ENCODE data around the gene SELENOT.
"Not testable (repeated sequence)": the region's sequence is repeated elsewhere in the genome, so short reads cannot be mapped to it uniquely, and the experiment has no call there.

SELENOT gene, protein sequence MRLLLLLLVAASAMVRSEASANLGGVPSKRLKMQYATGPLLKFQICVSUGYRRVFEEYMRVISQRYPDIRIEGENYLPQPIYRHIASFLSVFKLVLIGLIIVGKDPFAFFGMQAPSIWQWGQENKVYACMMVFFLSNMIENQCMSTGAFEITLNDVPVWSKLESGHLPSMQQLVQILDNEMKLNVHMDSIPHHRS

DNA sequence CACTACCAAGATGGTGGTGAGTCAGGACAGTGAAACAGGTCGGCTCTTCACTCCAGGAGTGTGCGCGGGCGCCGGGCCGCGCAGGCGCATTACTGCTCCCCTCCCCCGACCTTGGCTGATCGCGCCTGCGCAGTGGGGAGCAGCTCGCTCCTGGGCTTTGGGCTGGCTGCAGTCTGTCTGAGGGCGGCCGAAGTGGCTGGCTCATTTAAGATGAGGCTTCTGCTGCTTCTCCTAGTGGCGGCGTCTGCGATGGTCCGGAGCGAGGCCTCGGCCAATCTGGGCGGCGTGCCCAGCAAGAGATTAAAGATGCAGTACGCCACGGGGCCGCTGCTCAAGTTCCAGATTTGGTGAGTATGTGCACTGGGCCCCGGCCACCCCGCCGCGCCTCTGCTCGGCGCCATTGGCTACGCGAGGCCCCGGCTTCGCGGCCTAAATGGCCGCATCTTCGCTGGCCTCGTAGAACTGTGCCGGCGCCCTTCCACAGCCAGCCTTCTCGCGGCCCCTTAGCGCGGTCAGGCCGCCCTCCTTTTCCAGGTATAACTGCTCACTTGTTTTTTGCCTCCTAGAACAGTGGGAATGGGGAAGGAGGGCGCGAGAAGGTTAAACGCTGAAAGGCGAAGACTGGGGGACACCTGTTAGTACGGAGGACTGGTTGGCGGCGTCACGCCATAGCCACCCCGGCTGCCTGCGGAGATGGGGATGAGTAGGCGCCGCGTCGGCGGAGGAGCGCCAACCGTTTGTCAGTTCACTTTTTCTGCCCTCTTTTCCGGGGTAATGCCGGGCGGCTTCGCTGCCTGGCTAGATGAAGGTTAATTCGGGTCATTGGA, at the start of gene SELENOT:
SELENOT (plus strand) TSS at position 169 of the 827 bp plus-strand sequence; CDS start at position 211, 42 bp downstream.
- in situ Hi-C loops (cut with MboI; ENCODE audit: low sequenced_read_pairs) = no loop called here

DNA sequence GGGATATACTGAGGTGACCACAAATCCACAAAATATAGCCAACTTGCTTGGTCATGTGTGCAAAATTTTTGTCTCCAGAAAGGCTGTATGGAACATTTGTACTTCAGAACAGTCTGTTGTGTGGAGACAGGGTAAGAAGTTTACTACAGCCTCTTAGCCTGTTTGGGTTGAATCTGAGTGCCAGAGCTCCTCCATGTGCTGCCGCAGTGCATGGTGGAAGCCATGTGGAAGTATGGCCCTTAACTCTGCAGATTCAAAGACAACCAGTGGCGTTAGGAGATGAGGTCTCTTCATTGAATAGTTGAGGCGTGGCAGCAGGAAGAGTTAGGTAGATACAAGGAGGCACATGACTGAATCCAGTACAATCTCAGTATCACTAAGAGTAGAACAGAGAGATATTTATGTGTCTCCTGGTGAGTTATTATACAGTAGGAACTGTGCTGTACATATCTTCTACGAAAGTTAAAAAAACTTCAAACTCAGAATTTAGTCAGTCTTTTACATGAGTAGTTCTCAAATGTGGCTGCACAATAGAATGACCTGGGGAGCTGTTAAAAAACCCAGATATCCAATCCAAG, 47.2 kb upstream of the SELENOT start:
- in situ Hi-C loops (cut with MboI; ENCODE audit: low sequenced_read_pairs) = no loop called here

DNA sequence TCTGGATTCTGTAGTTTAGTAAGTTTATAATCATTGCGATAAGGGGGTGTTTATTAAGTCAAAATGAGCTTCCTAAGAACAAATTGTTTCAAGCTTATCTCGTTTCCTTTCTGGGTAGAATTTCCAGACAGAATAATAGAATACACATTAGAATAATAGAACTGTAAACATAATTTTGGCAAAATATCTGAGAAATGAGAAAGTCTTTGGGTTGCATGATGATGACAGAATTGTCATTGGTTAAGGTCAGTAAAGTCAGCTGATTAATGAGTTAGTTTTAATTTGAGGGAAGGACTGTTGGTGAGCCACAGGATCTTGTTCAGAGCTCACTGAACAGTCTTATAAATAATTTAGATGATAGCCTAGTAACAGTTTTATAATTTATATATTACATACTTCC, 46.3 kb upstream of the SELENOT start:
- in situ Hi-C loops (cut with MboI; ENCODE audit: low sequenced_read_pairs) = no loop called here

DNA sequence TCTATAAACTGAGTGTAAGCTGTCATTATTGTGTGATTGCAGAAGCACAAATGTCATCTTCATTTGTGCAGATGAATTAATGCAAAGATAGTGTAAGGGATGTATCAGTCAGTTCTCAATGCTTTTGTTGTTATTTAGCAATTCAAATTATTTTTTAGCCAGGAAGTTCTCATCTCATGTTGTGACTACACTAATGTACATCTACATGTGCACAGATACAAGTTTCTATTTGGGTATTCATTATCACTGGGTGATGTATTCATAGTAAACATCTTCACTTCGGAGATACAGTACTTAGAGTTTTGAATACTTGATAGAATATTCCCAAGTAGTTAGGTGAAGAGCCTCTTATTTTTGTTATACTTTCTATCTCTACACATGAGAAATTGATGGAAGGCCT, 45.4 kb upstream of the SELENOT start:
- in situ Hi-C loops (cut with MboI; ENCODE audit: low sequenced_read_pairs) = no loop called here

DNA sequence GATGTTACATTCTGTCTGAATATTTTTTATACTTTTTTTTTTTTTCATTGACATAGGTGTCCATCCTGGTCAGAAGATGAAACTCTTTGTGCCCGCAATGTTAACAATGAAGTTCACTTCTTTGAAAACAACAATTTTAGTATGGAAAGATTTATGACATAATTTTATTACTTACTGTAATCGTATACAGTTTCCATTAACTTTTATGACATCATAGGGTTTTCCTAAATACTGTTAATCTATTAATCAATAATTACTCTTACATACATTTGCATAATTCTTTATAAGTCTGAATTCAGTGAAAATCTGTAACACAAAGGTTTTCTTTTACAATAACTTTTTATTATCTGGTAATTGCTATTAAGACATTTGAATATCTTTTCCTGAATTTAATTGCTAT, 38.9 kb upstream of the SELENOT start:
- in situ Hi-C loops (cut with MboI; ENCODE audit: low sequenced_read_pairs) = no loop called here

DNA sequence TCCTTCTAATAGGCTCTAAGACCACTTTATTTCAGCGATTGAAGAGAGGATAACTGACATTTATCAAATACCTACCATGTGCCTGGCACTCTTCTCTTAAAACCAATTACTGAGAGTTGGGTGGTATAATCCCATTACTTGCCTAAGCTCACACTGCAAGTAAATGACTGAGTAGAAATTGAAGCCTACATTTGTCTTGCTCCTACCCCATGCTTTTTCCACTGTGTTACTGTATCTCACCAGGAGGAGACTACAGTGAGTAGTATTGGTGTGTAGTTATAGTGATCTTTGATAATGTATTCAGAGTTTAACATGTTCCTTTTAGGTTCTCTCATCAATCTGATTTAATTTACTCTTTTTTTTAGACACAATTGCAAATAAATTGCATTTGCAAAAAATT, 35.8 kb upstream of the SELENOT start:
- in situ Hi-C loops (cut with MboI; ENCODE audit: low sequenced_read_pairs) = no loop called here

DNA sequence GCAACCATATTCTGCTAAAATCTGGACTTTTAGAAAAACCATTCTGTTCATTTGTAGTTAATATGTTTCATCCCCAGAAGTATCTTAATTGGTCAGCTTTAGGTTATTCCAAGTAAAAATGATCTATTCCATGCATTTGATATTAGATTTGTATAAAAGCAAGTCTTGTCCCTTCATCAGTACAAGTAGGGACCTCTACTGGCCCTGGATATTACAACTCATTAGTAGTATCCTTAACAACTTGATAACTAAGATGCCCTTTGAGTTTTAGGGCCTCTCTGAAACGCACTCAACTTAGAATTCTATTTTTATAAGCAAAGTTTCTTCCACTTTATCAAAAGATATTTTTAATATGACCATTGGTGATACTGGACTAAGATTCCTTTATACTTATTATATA, 25.3 kb upstream of the SELENOT start:
- in situ Hi-C loops (cut with MboI; ENCODE audit: low sequenced_read_pairs) = no loop called here

DNA sequence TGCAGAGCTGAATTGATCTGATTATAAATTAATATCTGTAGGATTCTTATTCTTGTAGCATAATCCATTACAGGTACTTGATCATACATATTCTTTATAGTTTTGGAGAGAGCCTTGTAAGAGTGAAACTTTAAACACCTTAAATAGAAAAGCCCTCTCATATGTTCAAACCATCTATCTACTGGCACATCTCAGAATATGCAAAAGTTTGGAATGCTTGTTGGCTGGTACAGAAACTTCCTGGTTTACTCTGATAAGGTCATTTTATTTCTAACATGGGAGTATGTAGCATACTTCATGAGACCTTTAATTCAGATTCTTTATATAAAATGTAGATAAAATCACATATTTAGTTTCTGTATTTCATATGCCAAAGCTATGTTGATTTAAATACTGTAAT, 21.9 kb upstream of the SELENOT start:
- in situ Hi-C loops (cut with MboI; ENCODE audit: low sequenced_read_pairs) = no loop called here

DNA sequence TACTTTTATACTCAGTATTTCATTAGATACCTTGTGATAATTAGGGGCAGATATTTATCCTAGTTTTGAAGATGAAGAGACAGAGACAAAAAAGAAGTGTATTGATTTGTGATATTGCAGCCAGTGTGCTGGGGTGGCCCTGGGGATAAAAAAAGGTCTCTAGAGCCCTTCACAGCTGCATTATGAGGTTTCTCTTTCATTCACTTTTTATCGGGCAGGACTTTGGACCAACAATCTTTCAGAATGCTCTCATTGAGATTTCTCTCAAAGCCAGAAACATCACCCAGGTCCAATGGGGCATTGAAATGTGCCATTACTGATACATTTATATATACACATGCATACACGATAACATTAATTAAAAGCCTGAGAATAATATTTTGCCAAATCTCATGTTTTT, 20.5 kb upstream of the SELENOT start:
- in situ Hi-C loops (cut with MboI; ENCODE audit: low sequenced_read_pairs) = no loop called here

DNA sequence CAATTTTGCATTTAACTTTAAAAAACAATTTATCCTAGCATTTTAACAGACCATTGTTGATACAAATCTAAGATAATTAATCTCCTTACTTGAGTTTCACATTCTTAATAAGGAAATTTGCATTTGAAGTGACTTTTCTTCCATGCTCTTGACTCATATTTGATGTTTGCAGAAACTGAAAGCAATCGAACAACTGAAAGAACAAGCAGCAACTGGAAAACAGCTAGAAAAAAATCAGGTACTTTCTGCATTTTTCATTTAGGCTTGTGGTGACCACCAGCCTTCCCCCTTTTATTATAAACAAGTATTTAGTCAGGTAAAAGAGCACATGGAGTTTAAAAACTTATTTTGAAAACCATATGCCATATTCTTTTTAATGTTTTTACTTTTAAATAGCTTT, 20.1 kb upstream of the SELENOT start:
- in situ Hi-C loops (cut with MboI; ENCODE audit: low sequenced_read_pairs) = no loop called here

DNA sequence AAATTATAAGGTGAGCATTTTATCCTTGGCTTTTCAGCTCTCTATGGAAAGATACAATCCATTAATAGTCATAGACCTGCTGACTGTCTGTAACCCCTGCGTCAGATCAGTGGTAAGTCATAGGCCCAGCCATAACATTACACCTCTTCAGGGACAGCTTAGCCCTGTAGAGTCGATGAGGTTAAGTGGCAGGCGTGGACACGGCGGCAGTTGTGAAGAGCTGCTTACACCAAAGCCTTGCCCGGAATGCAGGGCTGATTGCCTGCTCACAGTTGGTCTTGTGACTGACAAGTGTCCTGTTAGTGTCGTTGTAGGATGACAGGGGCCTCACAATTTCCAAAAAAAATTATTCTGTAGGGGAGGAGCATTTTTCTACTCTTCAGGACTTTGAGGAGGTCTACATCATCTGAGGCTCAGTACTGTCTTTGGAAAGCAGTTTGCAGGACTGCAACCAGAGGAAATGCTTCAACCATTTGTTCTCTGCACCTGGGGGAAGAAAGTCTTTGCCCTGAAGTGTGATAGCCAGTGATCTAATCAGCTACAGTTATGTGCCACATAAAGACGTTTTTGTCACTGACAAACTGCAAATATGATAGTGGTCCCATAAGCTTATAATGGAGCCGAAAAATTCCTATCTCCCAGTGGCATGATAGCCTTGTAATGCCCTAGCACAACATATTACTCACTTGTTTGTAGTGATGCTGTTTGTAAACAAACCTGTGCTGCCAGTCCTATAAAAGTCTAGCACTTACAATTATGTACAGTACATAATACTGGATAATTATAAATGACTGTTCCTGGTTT, 14.9 kb upstream of the SELENOT start:
- in situ Hi-C loops (cut with MboI; ENCODE audit: low sequenced_read_pairs) = no loop called here

DNA sequence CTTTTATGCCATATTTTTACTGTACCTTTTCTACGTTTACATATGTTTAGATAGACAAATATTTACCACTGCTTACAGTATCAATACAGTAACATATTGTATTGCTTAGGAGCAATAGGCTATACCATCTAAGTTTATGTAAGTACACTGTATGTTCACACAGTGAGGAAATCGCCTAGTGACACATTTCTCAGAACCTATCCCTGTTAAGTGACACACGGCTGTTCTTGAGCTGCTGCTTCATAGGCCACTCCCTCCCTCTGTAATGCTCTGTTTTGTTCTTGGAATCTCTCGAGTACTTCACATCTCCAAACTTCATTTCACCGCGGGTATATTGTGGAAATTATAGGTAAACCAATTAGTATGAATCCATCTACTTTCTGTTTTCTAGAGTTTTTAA, 13.4 kb upstream of the SELENOT start:
- in situ Hi-C loops (cut with MboI; ENCODE audit: low sequenced_read_pairs) = no loop called here

DNA sequence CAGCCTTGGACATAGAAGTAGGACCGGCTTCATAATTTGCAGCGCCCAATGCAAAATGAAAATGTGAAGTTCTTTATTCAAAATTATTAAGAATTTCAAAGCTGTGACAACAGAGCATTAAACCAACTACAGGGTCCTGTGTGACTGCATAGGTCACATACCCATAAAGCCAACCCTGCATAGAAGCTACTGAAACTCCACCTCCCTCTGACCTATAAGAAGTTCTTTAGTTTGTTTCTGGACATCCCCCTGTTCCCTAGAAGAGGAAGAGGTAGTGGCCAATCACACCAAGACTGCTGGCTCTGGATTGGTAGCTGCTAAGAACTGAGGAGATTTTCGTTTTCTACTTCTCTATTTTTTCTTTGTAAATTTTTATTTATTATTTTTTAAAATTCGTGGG, 9.0 kb upstream of the SELENOT start:
- in situ Hi-C loops (cut with MboI; ENCODE audit: low sequenced_read_pairs) = no loop called here

DNA sequence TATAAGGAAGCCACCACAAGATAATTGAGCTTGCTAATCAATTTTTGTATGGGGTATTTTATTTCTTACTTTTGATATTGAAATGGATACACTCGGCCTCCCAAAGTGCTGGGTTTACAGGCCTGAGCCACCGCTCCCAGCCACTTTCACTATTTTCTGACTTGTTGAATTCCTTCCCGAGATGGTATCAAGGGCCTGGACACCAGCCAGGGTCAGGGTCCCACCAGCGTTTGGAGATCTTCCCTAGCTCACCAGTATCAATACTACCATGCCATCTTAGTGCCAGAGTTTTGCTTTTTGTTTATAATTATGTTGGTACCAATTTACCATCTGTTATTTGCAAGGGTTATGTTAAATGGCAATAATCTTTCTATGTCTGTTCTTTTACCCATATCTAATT, 5.5 kb upstream of the SELENOT start:
- in situ Hi-C loops (cut with MboI; ENCODE audit: low sequenced_read_pairs) = no loop called here

DNA sequence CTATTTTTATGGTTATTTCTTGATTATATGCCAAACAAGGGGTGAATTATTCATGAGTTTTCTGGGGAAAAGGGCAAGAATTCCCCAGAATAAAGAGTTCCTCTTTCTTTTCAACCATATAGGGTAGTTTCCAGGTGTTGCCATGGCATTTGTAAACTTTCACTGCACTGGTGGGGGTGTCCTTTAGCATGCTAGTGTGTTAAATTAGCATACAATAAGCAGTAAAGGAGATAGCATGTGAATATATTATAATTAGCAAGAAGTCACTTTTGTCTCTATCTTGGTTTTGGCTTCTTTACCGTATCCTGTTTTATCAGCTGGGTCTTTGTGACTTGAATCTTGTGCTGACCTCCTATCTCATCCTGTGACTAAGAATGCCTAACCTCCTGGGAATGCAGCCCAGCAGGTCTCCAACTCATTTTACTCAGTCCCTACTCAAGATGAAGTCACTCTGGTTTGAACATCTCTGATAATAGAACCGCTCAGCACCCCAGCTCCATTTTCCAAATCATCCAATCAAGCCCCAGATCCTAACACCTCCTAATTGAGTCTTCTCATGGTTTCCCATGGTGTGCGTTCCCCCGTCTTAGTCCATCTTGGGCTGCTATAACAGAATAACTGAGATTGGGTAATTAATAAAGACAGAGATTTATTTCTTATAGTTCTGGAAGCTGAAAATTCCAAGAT, 3.4 kb upstream of the SELENOT start:
- in situ Hi-C loops (cut with MboI; ENCODE audit: low sequenced_read_pairs) = no loop called here

DNA sequence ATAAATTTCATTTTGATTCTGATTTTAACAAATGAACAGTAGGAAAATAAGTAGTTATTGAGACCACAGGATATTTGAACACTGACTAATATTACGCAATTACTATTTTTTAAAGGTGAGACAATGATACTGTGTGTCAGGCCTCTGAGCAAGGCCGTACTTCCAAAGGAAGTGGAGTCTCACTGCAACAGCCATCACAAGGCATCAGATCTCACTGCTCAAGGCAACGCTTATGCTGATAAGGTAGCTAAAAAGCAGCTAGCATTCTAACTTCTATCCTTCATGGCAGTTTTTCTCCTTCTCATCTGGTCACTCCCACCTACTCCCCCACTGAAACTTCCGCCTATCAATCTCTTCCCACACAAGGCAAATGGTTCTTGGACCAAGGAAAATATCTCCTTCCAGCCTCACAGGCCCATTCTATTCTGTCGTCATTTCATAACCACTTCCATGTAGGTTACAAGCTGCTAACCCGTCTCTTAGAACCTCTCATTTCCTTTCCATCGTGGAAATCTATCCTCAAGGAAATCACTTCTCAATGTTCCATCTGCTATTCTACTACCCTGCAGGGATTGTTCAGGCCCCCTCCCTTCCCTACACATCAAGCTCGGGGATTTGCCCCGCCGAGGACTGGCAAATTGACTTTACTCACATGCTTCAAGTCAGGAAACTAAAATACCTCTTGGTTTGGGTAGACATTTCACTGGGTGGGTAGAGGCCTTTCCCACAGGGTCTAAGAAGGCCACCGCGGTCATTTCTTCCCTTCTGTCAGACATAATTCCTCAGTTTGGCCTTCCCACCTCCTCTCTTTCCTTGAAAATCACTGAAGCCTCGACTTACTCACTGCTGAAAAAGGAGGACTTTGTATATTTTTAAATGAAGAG, 2.2 kb upstream of the SELENOT start:
- in situ Hi-C loops (cut with MboI; ENCODE audit: low sequenced_read_pairs) = not testable (repeated sequence)

DNA sequence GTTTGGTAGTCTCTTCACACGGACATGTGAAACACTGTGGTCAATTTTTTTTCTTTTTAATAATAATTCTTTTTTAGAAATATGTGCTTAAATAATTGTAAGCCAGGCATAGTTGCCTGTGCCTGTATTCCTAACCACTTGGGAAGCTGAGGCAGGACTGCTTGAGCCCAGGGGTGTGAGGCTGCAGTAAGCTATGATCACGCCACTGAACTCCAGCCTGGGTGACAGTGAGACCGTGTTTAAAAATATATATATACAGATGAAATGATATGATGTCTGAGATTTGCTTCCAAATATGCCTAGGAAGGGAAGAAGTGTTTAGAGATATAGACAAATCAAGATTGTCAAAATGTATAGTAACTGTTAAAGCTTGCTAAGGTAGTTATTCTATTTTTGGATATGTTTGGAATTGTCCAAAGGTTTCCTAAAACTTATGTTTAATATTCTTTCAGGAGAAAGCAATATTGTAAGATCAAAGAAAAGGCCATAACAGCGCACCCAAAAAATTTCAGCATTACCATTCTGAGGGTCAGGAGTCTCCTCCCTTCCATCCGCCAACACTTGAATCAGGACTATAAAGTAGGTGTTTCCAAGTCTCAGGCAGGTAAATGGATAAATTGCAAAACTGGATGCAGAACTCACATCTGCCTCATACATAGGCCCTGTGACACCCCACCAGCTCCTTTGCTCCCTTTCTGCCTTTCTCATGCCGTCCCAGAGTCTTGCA, 532 bp upstream of the SELENOT start:
- in situ Hi-C loops (cut with MboI; ENCODE audit: low sequenced_read_pairs) = no loop called here

DNA sequence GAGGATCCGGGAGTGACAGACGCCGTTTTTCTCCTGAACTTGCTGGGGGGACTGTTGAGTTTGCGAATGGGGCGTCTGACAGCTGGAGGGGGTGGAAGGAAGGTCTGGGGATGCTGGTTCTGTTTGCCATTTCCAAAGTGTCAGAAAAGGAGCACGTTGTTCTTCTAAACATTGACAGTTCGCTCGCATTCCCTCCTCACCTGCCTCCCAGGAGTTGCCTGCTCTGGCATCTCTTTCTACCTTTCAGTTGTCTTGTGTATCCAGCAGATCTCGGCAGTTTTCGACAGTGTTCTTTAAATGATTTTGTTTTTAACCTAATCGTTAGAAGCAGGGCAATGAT, 829 bp downstream of the SELENOT start:
- in situ Hi-C loops (cut with MboI; ENCODE audit: low sequenced_read_pairs) = no loop called here

DNA sequence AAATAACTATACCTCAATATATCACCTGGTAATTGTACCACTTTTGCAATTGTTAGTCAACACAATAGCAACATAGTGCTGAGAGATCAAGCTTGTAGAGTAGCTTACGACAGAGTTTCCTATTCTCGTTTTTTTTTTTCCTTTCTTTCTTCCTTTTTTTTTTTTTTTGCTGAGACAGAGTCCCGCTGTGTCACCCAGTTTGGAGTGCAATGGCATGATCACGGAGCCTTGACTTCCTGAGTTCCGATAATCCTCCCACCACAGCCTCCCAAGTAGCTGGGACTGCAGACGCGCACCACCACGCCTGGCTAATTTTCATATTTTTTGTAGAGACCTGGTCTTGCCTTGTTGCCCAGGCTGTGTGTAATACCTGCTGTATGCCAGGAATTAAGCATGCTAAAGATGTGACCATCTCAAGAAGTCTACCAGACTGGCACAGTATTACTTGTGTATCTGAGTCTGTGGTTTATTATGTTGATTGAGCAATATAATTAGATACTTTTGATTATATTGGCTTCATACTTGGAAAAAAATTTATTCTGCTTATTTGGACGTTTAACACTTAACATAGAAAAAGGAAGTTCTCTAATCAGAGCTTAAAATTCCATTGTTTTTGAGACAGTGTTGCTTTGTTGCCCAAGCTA, 3.0 kb downstream of the SELENOT start:
- in situ Hi-C loops (cut with MboI; ENCODE audit: low sequenced_read_pairs) = no loop called here
